ENCODE measurements around the gene HKDC1.
A peak's percentile ranks its signal among the peaks of the same experiment; 100 is the strongest.
"Not testable (repeated sequence)": the region's sequence is repeated elsewhere in the genome, so short reads cannot be mapped to it uniquely, and the experiment has no call there.

Gene HKDC1

DNA sequence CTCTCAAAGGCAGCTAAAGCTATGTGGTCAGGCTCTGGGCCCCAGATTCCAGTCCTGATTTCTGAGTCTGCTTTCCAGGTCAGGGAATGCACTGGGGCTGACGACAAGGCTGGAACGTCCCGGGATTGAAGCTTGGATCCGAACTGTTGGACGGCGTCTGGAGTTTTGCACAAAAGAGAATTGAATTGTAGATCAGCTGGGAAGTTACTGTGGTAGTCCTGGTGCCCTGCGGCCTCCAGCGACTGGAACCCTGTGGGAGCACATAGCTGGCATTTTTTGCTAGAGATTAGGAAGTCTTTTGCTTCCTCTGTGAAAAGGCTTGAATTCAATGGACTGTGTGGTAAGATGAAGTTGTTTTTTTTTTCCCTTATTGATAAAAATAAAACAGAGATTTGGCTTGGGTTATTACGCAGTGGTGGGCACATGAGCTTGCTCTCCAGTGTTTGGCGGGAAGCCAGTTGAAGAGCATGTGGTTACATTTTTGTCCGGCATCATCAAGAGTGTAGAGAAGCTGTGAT is 58.4 kb downstream of the HKDC1 start, which contains the start of gene HK1:
HK1 (plus strand) TSS at position 51 of the 518 bp plus-strand sequence.
- H3K27me3 Mint-ChIP-seq, result no peaks in the 10 kb centered on the region
- H3K36me3 Mint-ChIP-seq, result no peaks in the 10 kb centered on the region

DNA sequence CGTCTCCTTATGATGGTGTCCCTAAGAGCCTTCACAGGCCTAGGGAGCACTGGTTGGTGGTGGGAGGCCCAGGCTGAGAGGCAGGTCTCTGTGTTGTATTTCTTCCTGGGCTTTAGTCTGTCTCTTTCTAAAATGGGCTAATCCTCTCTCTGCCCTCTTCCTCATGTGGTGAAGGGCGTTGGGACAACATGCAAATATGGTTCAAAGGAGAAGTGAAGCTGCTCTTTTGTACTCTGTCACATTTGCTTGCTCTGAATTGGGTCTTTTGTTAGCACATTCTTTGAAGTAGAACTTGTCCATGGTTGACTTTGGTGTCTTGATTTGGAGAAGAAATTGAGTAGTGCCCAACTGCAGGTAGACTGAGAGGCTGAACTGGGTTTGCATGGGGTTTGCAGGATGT is 59.0 kb downstream of the HKDC1 start:
- Mint-ChIP-seq H3K27ac (no peak overlapping the region), H3K36me3 (no peaks in the 10 kb centered on the region), H3K4me3 (no peak overlapping the region), H3K4me1 (no peaks in the 10 kb centered on the region), H3K9me3 (no peaks in the 10 kb centered on the region), H3K27me3 (no peaks in the 10 kb centered on the region)

More for the DNA sequence above, 58.4 kb downstream of the HKDC1 start, which contains the start of gene HK1:
- H3K9me3 Mint-ChIP-seq, result no peaks in the 10 kb centered on the region
- no peak within 1 kb of the TSS for H3K27ac Mint-ChIP-seq
- no peak within 1 kb of the TSS for H3K4me3 Mint-ChIP-seq
- H3K4me1 Mint-ChIP-seq, result no peaks in the 10 kb centered on the region

GRCh38 chr10:69281507-69282413 is 61.6 kb downstream of the HKDC1 start:
- Mint-ChIP-seq H3K27ac (no peak overlapping the region), H3K4me1 (no peaks in the 10 kb centered on the region), H3K4me3 (no peak overlapping the region)

GRCh38 chr10:69284402-69284801 is 64.3 kb downstream of the HKDC1 start:
- not testable (repeated sequence) for H3K4me1 Mint-ChIP-seq, H3K36me3 Mint-ChIP-seq, H3K27ac Mint-ChIP-seq, H3K27me3 Mint-ChIP-seq, H3K9me3 Mint-ChIP-seq, H3K4me3 Mint-ChIP-seq

More at GRCh38 chr10:69281507-69282413, 61.6 kb downstream of the HKDC1 start:
- Mint-ChIP-seq H3K27me3 (no peaks in the 10 kb centered on the region), H3K9me3 (no peaks in the 10 kb centered on the region), H3K36me3 (no peaks in the 10 kb centered on the region)

GRCh38 chr10:69285699-69286098 is 65.6 kb downstream of the HKDC1 start:
- H3K4me3 Mint-ChIP-seq, result no peak overlapping the region
- no peaks in the 10 kb centered on the region for H3K9me3 Mint-ChIP-seq
- no peak overlapping the region for H3K27ac Mint-ChIP-seq
- no peaks in the 10 kb centered on the region for H3K4me1 Mint-ChIP-seq
- H3K27me3 Mint-ChIP-seq, result no peaks in the 10 kb centered on the region
- no peaks in the 10 kb centered on the region for H3K36me3 Mint-ChIP-seq

GRCh38 chr10:69287181-69287580 is 67.0 kb downstream of the HKDC1 start:
- Mint-ChIP-seq H3K9me3 (no peaks in the 10 kb centered on the region), H3K4me1 (no peaks in the 10 kb centered on the region), H3K27me3 (no peaks in the 10 kb centered on the region), H3K27ac (no peak overlapping the region), H3K36me3 (no peaks in the 10 kb centered on the region), H3K4me3 (no peak overlapping the region)

GRCh38 chr10:69290993-69291392 is 70.9 kb downstream of the HKDC1 start:
- H3K27me3 Mint-ChIP-seq, result no peaks in the 10 kb centered on the region
- no peaks in the 10 kb centered on the region for H3K4me1 Mint-ChIP-seq
- no peak overlapping the region for H3K4me3 Mint-ChIP-seq
- no peaks in the 10 kb centered on the region for H3K9me3 Mint-ChIP-seq
- H3K27ac Mint-ChIP-seq, result no peak overlapping the region
- no peaks in the 10 kb centered on the region for H3K36me3 Mint-ChIP-seq

- no peaks in the 10 kb centered on the region for H3K36me3 Mint-ChIP-seq
- H3K27me3 Mint-ChIP-seq, result no peaks in the 10 kb centered on the region
- no peaks in the 10 kb centered on the region for H3K4me1 Mint-ChIP-seq
- no peak overlapping the region for H3K4me3 Mint-ChIP-seq
- no peak overlapping the region for H3K27ac Mint-ChIP-seq
- H3K9me3 Mint-ChIP-seq, result no peaks in the 10 kb centered on the region
Measured at GRCh38 chr10:69292459-69292858, 72.3 kb downstream of the HKDC1 start.

DNA sequence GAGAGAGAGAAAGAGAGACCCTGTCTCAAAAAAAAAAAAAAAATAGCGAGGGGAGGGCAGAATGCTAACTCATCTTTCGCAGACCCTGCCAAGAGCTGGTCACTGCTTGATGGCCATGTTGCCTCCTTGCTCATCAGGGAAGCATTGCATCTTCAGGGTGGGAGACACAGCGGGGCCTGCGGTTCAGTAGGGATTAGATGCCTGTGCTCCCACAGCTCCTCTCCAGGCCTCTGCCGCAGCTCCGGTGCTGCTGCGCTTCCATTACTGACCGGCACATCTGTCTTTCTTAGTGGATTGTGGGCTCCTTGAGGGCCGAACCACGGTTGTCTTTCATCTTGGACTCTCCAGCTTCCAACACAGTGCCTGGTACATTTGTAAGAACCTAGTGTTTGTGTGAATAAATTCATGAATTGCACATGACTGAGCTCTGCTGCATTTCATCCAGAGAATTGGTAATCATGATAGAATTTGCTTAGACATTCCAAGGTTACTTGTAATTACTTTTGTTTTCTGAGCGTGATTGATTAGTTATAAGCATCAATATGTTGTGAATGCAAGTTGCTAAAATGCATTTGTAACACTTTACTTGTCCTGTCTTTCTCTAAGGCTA is 75.0 kb downstream of the HKDC1 start:
- Mint-ChIP-seq H3K27ac (no peak overlapping the region), H3K36me3 (no peaks in the 10 kb centered on the region), H3K27me3 (no peaks in the 10 kb centered on the region), H3K4me1 (no peaks in the 10 kb centered on the region), H3K4me3 (no peak overlapping the region), H3K9me3 (no peaks in the 10 kb centered on the region)

GRCh38 chr10:69303632-69304051 is 83.5 kb downstream of the HKDC1 start:
- Mint-ChIP-seq H3K36me3 (no peaks in the 10 kb centered on the region), H3K9me3 (no peaks in the 10 kb centered on the region), H3K4me1 (no peaks in the 10 kb centered on the region), H3K27me3 (no peaks in the 10 kb centered on the region), H3K4me3 (no peak overlapping the region), H3K27ac (no peak overlapping the region)

- Mint-ChIP-seq H3K9me3 (no peaks in the 10 kb centered on the region), H3K27ac (no peak overlapping the region), H3K27me3 (no peaks in the 10 kb centered on the region), H3K36me3 (no peaks in the 10 kb centered on the region), H3K4me3 (no peak overlapping the region), H3K4me1 (no peaks in the 10 kb centered on the region)
Measured at GRCh38 chr10:69306421-69306820, 86.3 kb downstream of the HKDC1 start.

DNA sequence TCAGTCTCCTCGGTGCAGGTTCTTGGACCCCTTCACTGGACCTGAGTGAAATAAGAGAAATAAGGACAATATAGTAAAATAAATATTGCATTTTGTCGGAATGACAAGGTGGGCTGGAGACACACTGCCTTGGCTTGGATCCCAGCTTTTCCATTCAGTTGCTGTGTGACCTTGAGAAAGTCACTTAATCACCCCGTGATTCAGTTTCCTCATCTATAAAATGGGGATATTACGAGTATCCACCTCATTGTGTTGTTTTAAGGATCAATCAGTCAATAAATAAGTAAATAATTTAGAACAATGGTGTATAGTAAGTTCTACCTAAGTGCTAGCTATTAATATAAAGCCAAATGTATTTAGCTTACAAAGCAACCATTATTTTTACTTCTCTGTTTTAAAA is 87.3 kb downstream of the HKDC1 start:
- Mint-ChIP-seq H3K27ac (no peak overlapping the region), H3K4me3 (no peak overlapping the region), H3K36me3 (no peaks in the 10 kb centered on the region), H3K9me3 (no peaks in the 10 kb centered on the region), H3K4me1 (no peaks in the 10 kb centered on the region), H3K27me3 (no peaks in the 10 kb centered on the region)

- H3K4me3 Mint-ChIP-seq, H3K27me3 Mint-ChIP-seq, H3K36me3 Mint-ChIP-seq, H3K27ac Mint-ChIP-seq, H3K9me3 Mint-ChIP-seq, H3K4me1 Mint-ChIP-seq: not testable (repeated sequence)
Measured at GRCh38 chr10:69308304-69308703, 88.2 kb downstream of the HKDC1 start.

DNA sequence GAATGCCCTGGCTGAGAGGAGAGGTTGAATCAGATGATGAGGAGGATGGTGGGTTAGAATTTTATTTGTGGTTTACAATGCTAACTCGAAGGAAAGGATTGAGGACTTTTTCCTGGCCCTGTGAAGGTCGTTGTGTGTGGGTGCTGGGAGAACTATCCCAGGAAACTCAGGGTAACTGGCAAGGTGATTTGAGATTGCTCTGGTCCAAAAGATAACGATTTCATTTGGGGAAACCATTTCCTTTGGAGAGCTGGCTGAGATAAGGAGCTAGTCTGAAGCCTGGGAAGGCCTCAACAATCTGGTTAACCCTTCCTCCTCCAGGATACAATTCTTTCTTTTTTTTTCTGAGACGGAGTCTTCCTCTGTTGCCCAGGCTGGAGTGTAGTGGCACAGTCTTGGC is 91.2 kb downstream of the HKDC1 start:
- H3K36me3 Mint-ChIP-seq, result no peaks in the 10 kb centered on the region
- H3K4me3 Mint-ChIP-seq, result no peak overlapping the region
- H3K27me3 Mint-ChIP-seq, result no peaks in the 10 kb centered on the region
- no peaks in the 10 kb centered on the region for H3K4me1 Mint-ChIP-seq
- H3K9me3 Mint-ChIP-seq, result no peaks in the 10 kb centered on the region
- H3K27ac Mint-ChIP-seq, result no peak overlapping the region

- Mint-ChIP-seq H3K36me3 (no peaks in the 10 kb centered on the region), H3K4me1 (peaks cover 4% of the 10 kb centered on the region), H3K27me3 (no peaks in the 10 kb centered on the region), H3K4me3 (no peak overlapping the region), H3K27ac (peak overlapping the region; percentile 35), H3K9me3 (no peaks in the 10 kb centered on the region)
Measured at GRCh38 chr10:69312528-69312927, 92.4 kb downstream of the HKDC1 start.

DNA sequence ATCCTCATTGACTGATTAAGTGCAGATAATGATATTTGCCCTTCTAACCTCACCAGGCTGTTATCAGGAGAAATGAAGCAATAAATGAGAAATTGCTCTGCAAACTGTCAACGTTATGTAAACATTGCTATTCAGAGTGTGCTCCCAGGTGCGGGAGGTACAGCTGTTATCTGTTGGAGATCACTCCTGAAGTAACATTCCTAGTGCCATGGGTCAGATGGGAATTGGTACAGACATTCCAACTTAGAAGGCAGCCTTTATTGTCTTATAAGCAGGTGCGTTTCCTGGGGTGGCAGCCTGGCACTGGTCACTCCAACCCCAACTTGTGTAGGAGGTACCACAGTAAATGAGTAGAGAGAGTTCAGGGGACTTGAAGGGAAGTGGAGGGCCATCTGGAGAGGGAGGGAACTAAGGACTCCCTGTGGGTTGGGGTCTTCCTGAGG is 95.0 kb downstream of the HKDC1 start:
- Mint-ChIP-seq H3K27ac (no peak overlapping the region), H3K4me1 (peaks cover 10% of the 10 kb centered on the region), H3K36me3 (no peaks in the 10 kb centered on the region), H3K27me3 (no peaks in the 10 kb centered on the region), H3K9me3 (no peaks in the 10 kb centered on the region), H3K4me3 (no peak overlapping the region)
